AG04449 (cell line): ENCODE results near the gene MEIOSIN.
"Not testable (repeated sequence)": the region's sequence is repeated elsewhere in the genome, so short reads cannot be mapped to it uniquely, and the experiment has no call there.

Source experiments
- CTCF ChIA-PET: fragments of 350-600 bp; formaldehyde crosslinking; extraction: SDS; loops from one replicate; lab custom pipeline; 2021; ENCODE audit warnings: antibody characterized with exemption; lab: Yijun Ruan, JAX
- POLR2A ChIA-PET: fragments of 400-600, 350-600 bp; formaldehyde crosslinking; extraction: SDS; loops from one replicate; lab custom pipeline; 2020; ENCODE audit warnings: antibody characterized with exemption, inconsistent platforms; lab: Yijun Ruan, JAX
- DNase-seq: peaks from one replicate; pipeline ENCODE4 v3.0.0-alpha.2; 2010; ENCODE audit warnings: low read depth, low spot score
- H3K4me3 ChIP-seq: 2 replicates; pipeline ENCODE4 v1.5.1; 2011; ENCODE audit warnings: low read depth, mild to moderate bottlenecking, control low read depth, low read length
- TF ChIP-seq, protein P1 (sequence below): IDR thresholded peaks from one replicate; pipeline ENCODE4 v1.5.1; 2011; ENCODE audit warnings: mild to moderate bottlenecking, moderate library complexity, low read length, control low read depth, inconsistent platforms; ENCODE audit not compliant: insufficient read depth; ENCODE audit errors: missing control alignments

Gene MEIOSIN, protein sequence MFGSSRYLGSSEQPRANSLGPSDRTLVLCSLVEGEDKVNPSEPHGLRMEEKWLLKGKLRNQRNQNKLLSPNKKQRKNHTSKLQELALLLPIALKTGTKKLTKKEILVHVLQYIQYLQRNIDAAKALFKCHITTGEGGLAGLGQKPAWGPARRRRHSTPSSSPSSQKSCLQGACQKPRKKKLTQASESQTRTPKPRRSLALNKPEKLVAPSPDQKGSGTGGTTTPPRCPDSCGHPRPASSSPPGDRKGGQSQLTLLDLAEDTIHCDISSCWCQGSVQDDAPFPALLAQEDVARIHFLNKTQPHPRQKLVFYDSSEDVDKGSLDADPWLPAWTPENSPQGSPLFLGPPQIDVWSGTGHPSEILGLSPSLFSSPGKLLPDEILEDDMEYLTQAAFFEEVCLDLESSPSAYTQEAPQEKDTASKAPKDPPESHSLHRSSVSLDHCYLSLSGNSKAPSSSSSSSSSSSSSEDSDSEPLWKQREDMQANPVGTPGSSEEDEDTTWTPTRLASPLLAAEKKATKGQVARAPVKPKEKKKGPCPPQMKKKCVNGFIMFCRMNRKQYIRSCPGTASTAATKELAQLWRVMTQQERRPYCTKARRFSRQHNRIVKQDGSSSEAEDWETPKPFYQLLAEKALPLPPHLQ

DNA sequence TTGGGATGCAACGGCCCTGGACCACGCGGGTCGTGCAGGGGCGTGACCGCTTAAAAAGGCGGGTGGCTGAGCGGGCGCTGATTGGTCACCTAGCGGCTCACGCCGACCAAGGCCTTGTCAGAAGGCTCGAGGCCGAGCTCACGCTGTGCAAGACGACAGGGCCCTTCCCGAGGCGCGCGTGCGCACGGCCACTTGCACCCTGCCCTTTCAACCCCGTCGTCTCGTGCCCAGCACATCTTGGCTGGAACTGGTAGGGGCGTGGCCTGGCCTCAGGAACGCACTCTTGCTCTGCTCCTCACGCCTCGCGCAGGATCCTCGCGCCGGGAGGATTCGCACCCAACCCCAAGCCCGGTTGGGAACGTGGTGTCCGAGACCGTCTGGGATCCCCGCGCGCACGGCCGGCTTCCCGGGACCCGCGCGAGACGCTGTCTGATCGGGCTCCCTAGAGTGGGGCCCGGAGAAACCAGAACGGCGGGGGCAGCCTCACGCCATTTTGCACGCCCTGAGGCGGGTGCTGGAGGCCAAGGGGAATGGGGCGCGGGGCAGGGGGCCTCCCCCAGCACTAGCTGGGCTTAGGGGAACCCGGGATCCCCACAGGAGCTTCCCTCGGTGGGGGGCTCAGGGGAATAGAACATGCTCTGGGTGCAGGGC is at the start of gene MEIOSIN:
Gene MEIOSIN (plus strand): TSS at position 280 of the 651 bp plus-strand sequence. CDS start 1,938 bp downstream, outside the sequence.
- CTCF ChIA-PET = interaction anchor here (0.7 kb wide), 1 partner anchor 36 kb away, joined by 3 read pairs; the partner anchor contains the start of gene SIX5
- POLR2A ChIA-PET = interaction anchor here (0.6 kb wide), 1 partner anchor 20 kb away, joined by 3 read pairs; no protein-coding TSS in a partner anchor
- TF ChIP-seq, protein P1, sequence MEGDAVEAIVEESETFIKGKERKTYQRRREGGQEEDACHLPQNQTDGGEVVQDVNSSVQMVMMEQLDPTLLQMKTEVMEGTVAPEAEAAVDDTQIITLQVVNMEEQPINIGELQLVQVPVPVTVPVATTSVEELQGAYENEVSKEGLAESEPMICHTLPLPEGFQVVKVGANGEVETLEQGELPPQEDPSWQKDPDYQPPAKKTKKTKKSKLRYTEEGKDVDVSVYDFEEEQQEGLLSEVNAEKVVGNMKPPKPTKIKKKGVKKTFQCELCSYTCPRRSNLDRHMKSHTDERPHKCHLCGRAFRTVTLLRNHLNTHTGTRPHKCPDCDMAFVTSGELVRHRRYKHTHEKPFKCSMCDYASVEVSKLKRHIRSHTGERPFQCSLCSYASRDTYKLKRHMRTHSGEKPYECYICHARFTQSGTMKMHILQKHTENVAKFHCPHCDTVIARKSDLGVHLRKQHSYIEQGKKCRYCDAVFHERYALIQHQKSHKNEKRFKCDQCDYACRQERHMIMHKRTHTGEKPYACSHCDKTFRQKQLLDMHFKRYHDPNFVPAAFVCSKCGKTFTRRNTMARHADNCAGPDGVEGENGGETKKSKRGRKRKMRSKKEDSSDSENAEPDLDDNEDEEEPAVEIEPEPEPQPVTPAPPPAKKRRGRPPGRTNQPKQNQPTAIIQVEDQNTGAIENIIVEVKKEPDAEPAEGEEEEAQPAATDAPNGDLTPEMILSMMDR = no peak

DNA sequence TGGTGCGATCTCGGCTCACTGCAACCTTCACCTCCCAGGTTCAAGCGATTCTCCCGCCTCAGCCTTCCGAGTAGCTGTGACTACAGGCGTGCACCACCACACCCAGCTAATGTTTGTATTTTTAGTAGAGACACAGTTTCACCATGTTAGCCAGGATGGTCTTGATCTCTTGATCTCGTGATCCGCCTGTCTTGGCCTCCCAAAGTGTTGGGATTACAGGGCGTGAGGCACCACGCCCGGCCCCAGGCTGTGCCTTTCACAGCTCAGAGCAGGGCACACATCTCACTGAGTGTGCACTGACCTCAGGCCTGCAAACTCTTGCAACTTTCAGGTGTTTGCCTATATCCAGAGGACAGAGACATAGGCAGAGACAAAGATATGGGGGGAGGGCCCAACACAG is 48.2 kb upstream of the MEIOSIN start:
- CTCF ChIA-PET = interaction anchor here (1.2 to 9.8 kb wide), 4 partner anchors 7 to 158 kb away, joined by 3 to 122 read pairs (median 4); partner anchors contain the start of genes QPCTL and SNRPD2
- POLR2A ChIA-PET, H3K4me3 ChIP-seq, DNase-seq: not testable (repeated sequence)

More for the DNA sequence above, at the start of gene MEIOSIN:
- H3K4me3 ChIP-seq = no peak within 1 kb of the TSS
- DNase-seq = no peak

DNA sequence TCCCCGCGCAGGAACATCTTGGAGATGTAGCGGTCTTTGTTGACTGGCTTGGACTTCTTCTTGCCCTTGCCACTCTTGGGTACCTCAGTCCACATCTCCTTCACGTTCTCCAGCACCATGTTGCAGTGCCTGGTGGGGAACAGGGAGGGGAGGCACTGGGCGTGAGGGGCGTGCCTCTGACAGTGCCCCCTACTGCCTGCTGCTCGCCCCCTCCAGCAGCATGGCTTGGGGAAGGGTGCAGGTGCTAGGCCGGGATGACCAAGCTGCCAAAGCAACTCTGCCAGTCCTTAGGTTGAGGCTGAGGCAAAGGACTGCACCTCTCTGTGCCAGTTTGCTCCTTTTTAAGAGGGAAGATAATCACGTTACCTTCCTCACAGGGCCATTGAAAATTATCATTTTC is 45.6 kb upstream of the MEIOSIN start:
- TF ChIP-seq, protein P1 = no peak
- no peak for DNase-seq
- ChIA-PET POLR2A (no interaction called here), CTCF (interaction anchor here (0.6 to 9.5 kb wide), 4 partner anchors 7 to 129 kb away, joined by 3 to 122 read pairs (median 4); no protein-coding TSS in a partner anchor)
- no peak overlapping the region for H3K4me3 ChIP-seq

DNA sequence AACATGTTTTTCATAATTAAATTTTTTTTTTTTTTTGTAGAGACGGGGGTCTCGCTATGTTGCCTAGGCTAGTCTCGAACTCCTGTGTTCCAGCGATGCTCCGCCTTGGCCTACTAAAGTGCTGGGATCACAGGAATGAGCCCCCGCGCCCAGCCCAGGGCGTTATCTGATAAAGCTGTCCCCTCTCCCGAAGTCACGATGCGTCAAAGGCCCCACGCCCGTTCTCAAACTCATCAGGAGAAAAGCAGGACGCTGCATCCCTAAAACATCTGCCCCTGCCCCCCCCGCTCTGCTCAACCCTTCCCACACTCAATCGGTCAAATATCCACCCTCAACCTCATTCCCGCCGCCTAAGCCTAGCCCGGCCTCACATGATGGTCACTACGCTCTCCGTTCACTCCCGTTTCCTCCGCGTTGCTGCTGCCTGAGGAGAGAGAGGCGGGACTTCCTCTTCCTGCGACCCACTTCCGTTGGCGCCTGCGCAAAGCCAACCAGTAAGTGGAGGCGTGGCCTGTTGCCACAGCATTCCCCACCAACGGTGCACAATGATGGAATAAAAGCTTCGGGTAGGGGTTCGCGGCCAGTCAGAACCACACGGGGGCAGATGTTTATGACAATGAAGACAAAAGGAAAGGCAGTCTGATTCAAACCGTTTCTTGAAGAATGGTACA is 41.6 kb upstream of the MEIOSIN start, which contains the start of gene SNRPD2:
Gene SNRPD2 (minus strand): TSS at position 438 of the 671 bp plus-strand sequence. CDS start 65 bp downstream, at position 373.
- peak within 1 kb of the TSS; percentile 95 for H3K4me3 ChIP-seq
- TF ChIP-seq, protein P1 = no peak
- CTCF ChIA-PET = interaction anchor here (0.6 to 14.1 kb wide), 20 partner anchors 11 to 252 kb away, joined by 3 to 198 read pairs (median 6); partner anchors contain the start of genes DMWD, FBXO46, GIPR and OPA3
- DNase-seq = peak; percentile 65
- POLR2A ChIA-PET = interaction anchor here (0.7 to 2.7 kb wide), 8 partner anchors 12 to 176 kb away, joined by 3 to 15 read pairs (median 4); partner anchors contain the start of genes FBXO46 and SIX5

DNA sequence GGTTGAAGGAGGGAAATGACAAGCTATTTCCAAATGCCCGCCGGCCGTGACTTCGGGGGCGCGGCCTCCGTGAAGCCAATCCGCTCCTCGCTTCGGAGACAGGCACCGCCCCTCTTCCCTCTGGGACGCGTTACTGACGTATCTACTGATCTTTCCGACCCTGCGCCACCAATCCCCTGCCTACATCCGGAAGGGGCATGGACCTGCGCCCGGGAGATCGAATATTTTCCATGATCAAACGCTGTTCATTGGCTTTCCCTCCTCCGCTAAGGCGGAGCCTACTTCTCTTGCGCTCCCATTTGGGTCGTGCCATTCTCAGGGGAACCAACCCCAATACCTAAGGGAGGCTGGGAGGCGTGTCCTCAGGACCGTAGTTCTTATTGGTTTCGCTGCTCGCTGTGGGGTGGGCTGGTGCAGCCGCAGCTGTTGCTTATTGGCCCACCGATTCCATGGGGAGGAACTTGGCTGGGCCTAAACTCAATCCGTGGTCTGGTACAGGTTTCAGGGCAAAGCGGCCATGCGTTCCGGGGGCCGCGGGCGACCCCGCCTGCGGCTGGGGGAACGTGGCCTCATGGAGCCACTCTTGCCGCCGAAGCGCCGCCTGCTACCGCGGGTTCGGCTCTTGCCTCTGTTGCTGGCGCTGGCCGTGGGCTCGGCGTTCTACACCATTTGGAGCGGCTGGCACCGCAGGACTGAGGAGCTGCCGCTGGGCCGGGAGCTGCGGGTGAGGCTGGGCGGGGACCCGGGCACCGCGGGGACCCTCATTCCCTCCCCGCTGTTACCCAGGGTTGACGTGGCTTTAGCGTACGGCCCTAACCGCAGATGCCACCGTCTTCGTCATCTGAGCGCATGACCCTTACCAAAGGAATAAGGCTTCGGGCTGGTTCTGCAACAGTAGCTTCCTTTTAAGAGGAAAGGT is 40.8 kb upstream of the MEIOSIN start, which contains the start of gene QPCTL:
Gene QPCTL (plus strand): TSS at position 480 of the 919 bp plus-strand sequence. CDS start 38 bp downstream, at position 518.
- POLR2A ChIA-PET = interaction anchor here (0.7 to 2.7 kb wide), 8 partner anchors 12 to 177 kb away, joined by 3 to 15 read pairs (median 4); partner anchors contain the start of genes FBXO46 and SIX5
- CTCF ChIA-PET = interaction anchor here (0.6 to 14.1 kb wide), 31 partner anchors 10 to 290 kb away, joined by 3 to 198 read pairs (median 5); partner anchors contain the start of genes DMWD, FBXO46, GIPR and OPA3
- TF ChIP-seq, protein P1 = no peak

More for the DNA sequence above, 40.8 kb upstream of the MEIOSIN start, which contains the start of gene QPCTL:
- peak within 1 kb of the TSS; percentile 95 for H3K4me3 ChIP-seq
- peak; percentile 99 for DNase-seq
